Small intestine (tissue), 7 donors: ENCODE measurements around the gene RGS10. TPM values are rescaled to one million over a fixed set of nuclear protein-coding genes. Genes with fewer than 3 reads are reported as not detected.

Experiments
- DNase-seq, 2 donors: peaks; one replicate each; pipeline versions ENCODE4 v3.0.0 to v3.0.0-alpha.2; 2013
- FAIRE-seq: peaks from 2 replicates; lab custom pipeline; 2012; peaks lifted over from hg19 to GRCh38; lab: Jason Lieb, UNC
- H3K27ac ChIP-seq, 3 donors: one replicate each; pipeline ENCODE4 v1.5.1; 2013; ENCODE audit warnings: low read length in 2 of 3, mild to moderate bottlenecking in 2 of 3, control low read depth in 1 of 3, inconsistent platforms in 1 of 3, low read depth in 1 of 3, moderate library complexity in 1 of 3
- H3K27me3 ChIP-seq, 3 donors: one replicate each; pipeline ENCODE4 v1.6.1; 2013; ENCODE audit warnings: low read length in 3 of 3, inconsistent platforms in 1 of 3; ENCODE audit not compliant: control insufficient read depth in 3 of 3, insufficient read depth in 3 of 3
- H3K36me3 ChIP-seq, 3 donors: one replicate each; pipeline ENCODE4 v1.6.1; 2013; ENCODE audit warnings: low read length in 3 of 3, inconsistent platforms in 1 of 3, low read depth in 1 of 3, mild to moderate bottlenecking in 1 of 3, moderate library complexity in 1 of 3; ENCODE audit not compliant: control insufficient read depth in 3 of 3, insufficient read depth in 2 of 3
- H3K4me1 ChIP-seq, 3 donors: one replicate each; pipeline ENCODE4 v1.6.1; 2013; ENCODE audit warnings: low read length in 2 of 3, inconsistent platforms in 1 of 3, low read depth in 1 of 3, mild to moderate bottlenecking in 1 of 3, moderate library complexity in 1 of 3; ENCODE audit not compliant: control insufficient read depth in 3 of 3, insufficient read depth in 2 of 3
- H3K4me3 ChIP-seq, 3 donors: one replicate each; pipeline ENCODE4 v1.5.1; 2013; ENCODE audit warnings: low read length in 3 of 3, control low read depth in 1 of 3, inconsistent platforms in 1 of 3, low read depth in 1 of 3, mild to moderate bottlenecking in 1 of 3, moderate library complexity in 1 of 3
- H3K9me3 ChIP-seq, 2 donors: one replicate each; pipeline ENCODE4 v1.6.1; 2013; ENCODE audit warnings: low read depth in 1 of 2, low read length in 1 of 2; ENCODE audit not compliant: control insufficient read depth in 2 of 2, insufficient read depth in 1 of 2
- WGBS, 3 donors: extraction: QIAGEN DNeasy Blood & Tissue Kit; methylation state at CpG; one replicate each; pipeline ENCODE4 v1.1.7; 2013; 5-methylcytosine and 5-hydroxymethylcytosine counted together
- polyA plus RNA-seq, 4 donors: library from polyadenylated mRNA; stranded (reverse) in 3 of 4; unstranded in 1 of 4; fragments of 200-250 nt in 3 of 4; fragments of 120-200 nt in 1 of 4; gene quantifications; one replicate each; pipeline versions ENCODE4 v1.2.1 to v1.2.3, GENCODE V29; 2013
- donor health status: healthy with polysubstance abuse.
- donor health status: control.
- donor health status: control.
- donor health status: Bipolar disorder and iron deficiency.
- donor health status: healthy.

RGS10 gene
- polyA plus RNA-seq, 4 donors: 9.6 to 77.8 (median 41.1) TPM

- DNase-seq (no peak), FAIRE-seq (no peak)
- Histone ChIP-seq H3K36me3 (peaks cover 0 to 6% (median 0%) of the 10 kb centered on the region in 3 donors), H3K4me1 (peaks cover 0 to 7% (median 0%) of the 10 kb centered on the region in 3 donors), H3K27me3 (peaks cover 0 to 11% (median 0%) of the 10 kb centered on the region in 3 donors), H3K9me3 (no peaks in the 10 kb centered on the region), H3K4me3 (no peak overlapping the region), H3K27ac (peak overlapping the region in 1 of 3 donors; percentile 28)
- 85 to 95% (median 88%) methylated on average over 3 of the region's 3 CpGs for WGBS, 3 donors
These were observed 47.0 kb downstream of the RGS10 start for GRCh38 chr10:119495545-119495944.

GRCh38 chr10:119495021-119495505, 47.5 kb downstream of the RGS10 start:
- DNase-seq: no peak
- no peak for FAIRE-seq
- Histone ChIP-seq H3K4me3 (no peak overlapping the region), H3K4me1 (peaks cover 0 to 9% (median 1%) of the 10 kb centered on the region in 3 donors), H3K27me3 (peaks cover 0 to 10% (median 0%) of the 10 kb centered on the region in 3 donors), H3K9me3 (no peaks in the 10 kb centered on the region), H3K27ac (peak overlapping the region in 2 of 3 donors; percentile 28 to 41), H3K36me3 (peaks cover 0 to 6% (median 0%) of the 10 kb centered on the region in 3 donors)
- 79 to 92% (median 90%) methylated on average over 5 of the region's 5 CpGs for WGBS, 3 donors

- Histone ChIP-seq H3K36me3 (peaks cover 0 to 6% (median 0%) of the 10 kb centered on the region in 3 donors), H3K27me3 (peaks cover 0 to 7% (median 0%) of the 10 kb centered on the region in 3 donors), H3K4me1 (peaks cover 0 to 10% (median 7%) of the 10 kb centered on the region in 3 donors), H3K27ac (peak overlapping the region in 2 of 3 donors; percentile 28 to 43), H3K4me3 (no peak overlapping the region), H3K9me3 (no peaks in the 10 kb centered on the region)
- DNase-seq (no peak), FAIRE-seq (no peak)
- 56 to 76% (median 62%) methylated on average over 6 of the region's 6 CpGs for WGBS, 3 donors
These were observed 48.1 kb downstream of the RGS10 start for GRCh38 chr10:119494236-119495020.

- Histone ChIP-seq H3K4me3 (no peak overlapping the region), H3K27me3 (no peaks in the 10 kb centered on the region), H3K9me3 (no peaks in the 10 kb centered on the region), H3K4me1 (peaks cover 0 to 9% (median 9%) of the 10 kb centered on the region in 3 donors), H3K27ac (peak overlapping the region in 2 of 3 donors; percentile 42 to 50), H3K36me3 (no peaks in the 10 kb centered on the region)
- no peak for FAIRE-seq
- no peak for DNase-seq
- WGBS, 3 donors: 70 to 86% (median 77%) methylated on average over 11 of the region's 11 CpGs
These were observed 49.4 kb downstream of the RGS10 start for GRCh38 chr10:119493155-119493554.

- 60 to 75% (median 65%) methylated on average over 6 of the region's 6 CpGs for WGBS, 3 donors
- peak overlapping the region in 1 of 3 donors; percentile 25 for H3K27ac ChIP-seq
- no peak for DNase-seq
These were observed 50.4 kb downstream of the RGS10 start for GRCh38 chr10:119491966-119492757.

GRCh38 chr10:119489991-119490326, 52.6 kb downstream of the RGS10 start:
- no peaks in the 10 kb centered on the region for H3K9me3 ChIP-seq
- peaks cover 0 to 9% (median 9%) of the 10 kb centered on the region in 3 donors for H3K4me1 ChIP-seq
- H3K36me3 ChIP-seq: no peaks in the 10 kb centered on the region
- H3K27me3 ChIP-seq: no peaks in the 10 kb centered on the region
- no peak overlapping the region for H3K4me3 ChIP-seq
- 59 to 70% (median 62%) methylated on average over 5 of the region's 5 CpGs for WGBS, 3 donors
- FAIRE-seq (no peak), DNase-seq (no peak)
- H3K27ac ChIP-seq: peak overlapping the region in 1 of 3 donors; percentile 78

More at GRCh38 chr10:119491966-119492757, 50.4 kb downstream of the RGS10 start:
- no peak for FAIRE-seq
- H3K4me3 ChIP-seq: no peak overlapping the region
- peaks cover 0 to 9% (median 9%) of the 10 kb centered on the region in 3 donors for H3K4me1 ChIP-seq
- H3K9me3 ChIP-seq: no peaks in the 10 kb centered on the region
- H3K27me3 ChIP-seq: no peaks in the 10 kb centered on the region
- H3K36me3 ChIP-seq: no peaks in the 10 kb centered on the region

GRCh38 chr10:119488675-119489074, 53.8 kb downstream of the RGS10 start:
- no peak for FAIRE-seq
- 74 to 80% (median 78%) methylated on average over 7 of the region's 7 CpGs for WGBS, 3 donors
- H3K27me3 ChIP-seq: no peaks in the 10 kb centered on the region
- H3K27ac ChIP-seq: no peak overlapping the region
- no peaks in the 10 kb centered on the region for H3K36me3 ChIP-seq
- no peak for DNase-seq
- H3K4me3 ChIP-seq: no peak overlapping the region
- H3K4me1 ChIP-seq: peaks cover 0 to 9% (median 9%) of the 10 kb centered on the region in 3 donors
- no peaks in the 10 kb centered on the region for H3K9me3 ChIP-seq

GRCh38 chr10:119483839-119484238, 58.7 kb downstream of the RGS10 start:
- Histone ChIP-seq H3K36me3 (no peaks in the 10 kb centered on the region), H3K4me1 (no peaks in the 10 kb centered on the region), H3K4me3 (no peak overlapping the region), H3K27me3 (peaks cover 0 to 7% (median 0%) of the 10 kb centered on the region in 3 donors), H3K27ac (no peak overlapping the region), H3K9me3 (no peaks in the 10 kb centered on the region)
- WGBS, 3 donors: 74 to 81% (median 78%) methylated on average over 9 of the region's 9 CpGs
- DNase-seq (no peak), FAIRE-seq (no peak)
